H9 (cell line): Measurements from ENCODE around the gene MMEL1. TPM values are rescaled to one million over a fixed set of nuclear protein-coding genes. Genes with fewer than 3 reads are reported as not detected.

Experiments
- DNase-seq: peaks from one replicate; pipeline ENCODE4 v3.0.0-alpha.2; 2017
- H2AFZ ChIP-seq: one replicate; pipeline ENCODE4 v1.6.1; 2013; ENCODE audit warnings: mild to moderate bottlenecking, low read length, control low read depth, moderate library complexity
- H2AK5ac ChIP-seq: 2 replicates; pipeline ENCODE4 v1.6.1; 2013; ENCODE audit warnings: low read length, control low read depth, mixed read lengths; ENCODE audit not compliant: insufficient read length
- H2BK120ac ChIP-seq: one replicate; pipeline ENCODE4 v1.6.1; 2013; ENCODE audit warnings: low read depth, mild to moderate bottlenecking, low read length, control low read depth, inconsistent platforms; ENCODE audit not compliant: poor library complexity, severe bottlenecking
- H2BK12ac ChIP-seq: 2 replicates; pipeline ENCODE4 v1.6.1; 2013; ENCODE audit warnings: low read length, control low read depth, mixed read lengths, low read depth; ENCODE audit not compliant: insufficient read length
- H2BK15ac ChIP-seq: 2 replicates; pipeline ENCODE4 v1.6.1; 2013; ENCODE audit warnings: low read depth, low read length, control low read depth
- H2BK20ac ChIP-seq: one replicate; pipeline ENCODE4 v1.6.1; 2013; ENCODE audit warnings: low read depth, mild to moderate bottlenecking, low read length, control low read depth, inconsistent platforms; ENCODE audit not compliant: poor library complexity, severe bottlenecking
- H2BK5ac ChIP-seq: 2 replicates; pipeline ENCODE4 v1.6.1; 2013; ENCODE audit warnings: low read length, control low read depth, mixed read lengths; ENCODE audit not compliant: insufficient read length
- H3K14ac ChIP-seq: 2 replicates; pipeline ENCODE4 v1.6.1; 2013; ENCODE audit warnings: low read length, control low read depth; ENCODE audit not compliant: insufficient read depth
- H3K18ac ChIP-seq: 2 replicates; pipeline ENCODE4 v1.6.1; 2013; ENCODE audit warnings: low read depth, mild to moderate bottlenecking, mixed read lengths, low read length, control low read depth; ENCODE audit not compliant: insufficient read length
- H3K23ac ChIP-seq: 2 replicates; pipeline ENCODE4 v1.6.1; 2013; ENCODE audit warnings: low read length, control low read depth, mixed read lengths, low read depth; ENCODE audit not compliant: insufficient read length
- H3K23me2 ChIP-seq: 2 replicates; pipeline ENCODE4 v1.6.1; 2013; ENCODE audit warnings: low read depth, mild to moderate bottlenecking, mixed read lengths, low read length, control low read depth; ENCODE audit not compliant: insufficient read length, poor library complexity, severe bottlenecking
- H3K27ac ChIP-seq: 2 replicates; pipeline ENCODE4 v1.5.1; 2013; ENCODE audit warnings: low read length, control low read depth, mixed read lengths, low read depth; ENCODE audit not compliant: insufficient read length
- H3K27me3 ChIP-seq: 2 replicates; pipeline ENCODE4 v1.6.1; 2013; ENCODE audit warnings: low read length, control low read depth, inconsistent platforms; ENCODE audit not compliant: insufficient read depth
- H3K4ac ChIP-seq: 2 replicates; pipeline ENCODE4 v1.6.1; 2013; ENCODE audit warnings: low read depth, mild to moderate bottlenecking, control low read depth, inconsistent platforms, low read length, moderate library complexity
- H3K4me1 ChIP-seq: 2 replicates; pipeline ENCODE4 v1.6.1; 2013; ENCODE audit warnings: low read length, control low read depth, inconsistent platforms; ENCODE audit not compliant: insufficient read depth
- H3K4me2 ChIP-seq: 2 replicates; pipeline ENCODE4 v1.6.1; 2013; ENCODE audit warnings: low read length, control low read depth, mixed read lengths; ENCODE audit not compliant: insufficient read length, insufficient read depth
- H3K56ac ChIP-seq: 2 replicates; pipeline ENCODE4 v1.6.1; 2013; ENCODE audit warnings: low read depth, mild to moderate bottlenecking, mixed read lengths, low read length, control low read depth; ENCODE audit not compliant: insufficient read length
- H3K79me1 ChIP-seq: 2 replicates; pipeline ENCODE4 v1.6.1; 2013; ENCODE audit warnings: low read depth, mild to moderate bottlenecking, moderate library complexity, low read length, control low read depth, inconsistent platforms; ENCODE audit not compliant: insufficient read depth, poor library complexity, severe bottlenecking
- H3K79me2 ChIP-seq: 2 replicates; pipeline ENCODE4 v1.6.1; 2013; ENCODE audit warnings: low read length, control low read depth, inconsistent platforms; ENCODE audit not compliant: insufficient read depth
- H3K9ac ChIP-seq: 2 replicates; pipeline ENCODE4 v1.6.1; 2013; ENCODE audit warnings: low read length, control low read depth, mixed read lengths; ENCODE audit not compliant: insufficient read length; ENCODE audit errors: extremely low read depth
- H3K9me3 ChIP-seq: one replicate; pipeline ENCODE4 v1.6.1; 2013; ENCODE audit warnings: low read depth, low read length, inconsistent platforms; ENCODE audit not compliant: control insufficient read depth
- H3T11ph ChIP-seq: one replicate; pipeline ENCODE4 v1.6.1; 2013; ENCODE audit warnings: mild to moderate bottlenecking, low read length, control low read depth, inconsistent platforms
- H4K20me1 ChIP-seq: one replicate; pipeline ENCODE4 v1.6.1; 2013; ENCODE audit not compliant: control insufficient read depth, insufficient read length, insufficient read depth
- H4K5ac ChIP-seq: 2 replicates; pipeline ENCODE4 v1.6.1; 2013; ENCODE audit warnings: low read depth, mild to moderate bottlenecking, mixed read lengths, low read length, control low read depth; ENCODE audit not compliant: insufficient read length
- H4K8ac ChIP-seq: replicated peaks from 2 replicates; pipeline ENCODE4 v1.6.1; 2013; ENCODE audit warnings: low read length, control low read depth, mixed read lengths, low read depth; ENCODE audit not compliant: insufficient read length
- H4K91ac ChIP-seq: 2 replicates; pipeline ENCODE4 v1.6.1; 2013; ENCODE audit warnings: low read depth, mild to moderate bottlenecking, moderate library complexity, mixed read lengths, low read length, control low read depth; ENCODE audit not compliant: insufficient read length
- H3K27ac Mint-ChIP-seq, 3 experiments: 2 replicates in 2 of 3; 3 replicates in 1 of 3; pipeline ENCODE4 v1.8.0; 2020 to 2021; ENCODE audit warnings: mixed read lengths in 3 of 3, mild to moderate bottlenecking in 1 of 3, moderate library complexity in 1 of 3
- H3K27me3 Mint-ChIP-seq: 2 replicates; pipeline ENCODE4 v1.8.0; 2021; ENCODE audit warnings: low read depth, mild to moderate bottlenecking, moderate library complexity, mixed read lengths
- H3K36me3 Mint-ChIP-seq, 3 experiments: 2 replicates in 2 of 3; 3 replicates in 1 of 3; pipeline ENCODE4 v1.8.0; 2020 to 2021; ENCODE audit warnings: low read depth in 3 of 3, mixed read lengths in 3 of 3; ENCODE audit not compliant: insufficient read depth in 1 of 3
- H3K4me1 Mint-ChIP-seq, 2 experiments: 2 replicates each; pipeline ENCODE4 v1.8.0; 2020; ENCODE audit warnings: mixed read lengths in 2 of 2
- H3K4me3 Mint-ChIP-seq, 2 experiments: 2 replicates in 1 of 2; 3 replicates in 1 of 2; pipeline ENCODE4 v1.8.0; 2020 to 2021; ENCODE audit warnings: mild to moderate bottlenecking in 2 of 2, mixed read lengths in 2 of 2, moderate library complexity in 1 of 2
- H3K9me3 Mint-ChIP-seq, 2 experiments: 2 replicates in 1 of 2; 3 replicates in 1 of 2; pipeline ENCODE4 v1.8.0; 2020; ENCODE audit warnings: mild to moderate bottlenecking in 2 of 2, mixed read lengths in 2 of 2, moderate library complexity in 1 of 2
- WGBS: extraction: QIAGEN DNeasy Blood & Tissue Kit; methylation state at CpG from one replicate; pipeline ENCODE4 v1.1.7; 2013; ENCODE audit warnings: missing lambda C conversion rate, low lambda C conversion rate, mixed read lengths; ENCODE audit not compliant: insufficient read length; ENCODE audit errors: extremely low coverage; 5-methylcytosine and 5-hydroxymethylcytosine counted together
- total RNA-seq: library from RNA; stranded (reverse); gene quantifications from 2 replicates; pipeline ENCODE4 v1.2.1, GENCODE V29; 2021
- TF ChIP-seq, protein P1 (sequence below): fragments of 200-600 bp; sonication (generic); conservative IDR thresholded peaks from 3 replicates; pipeline ENCODE4 v1.8.0; 2021; ENCODE audit warnings: antibody characterized with exemption, mild to moderate bottlenecking

Gene MMEL1
- total RNA-seq, 1 experiment from 2014 or later: 0.42 TPM

DNA sequence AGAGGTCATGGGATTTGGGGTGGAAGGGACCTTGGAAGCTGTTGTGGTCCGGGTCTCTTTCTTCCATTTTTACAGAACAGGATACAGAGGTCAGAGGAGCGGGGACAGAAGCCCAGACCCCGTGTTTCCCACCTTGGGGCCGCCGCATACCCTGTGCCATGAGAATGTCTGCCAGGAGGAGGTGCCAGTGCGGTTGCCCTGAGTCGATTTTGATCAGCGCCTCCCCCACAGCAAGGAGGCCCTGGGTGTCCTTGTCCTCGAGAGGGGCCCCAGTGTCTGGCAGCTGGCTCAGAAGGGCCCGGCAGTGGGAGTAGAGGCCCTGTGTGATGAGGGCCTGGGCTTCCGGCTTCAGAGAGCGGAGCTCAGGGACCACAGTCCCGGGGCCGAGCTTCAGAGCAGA is 12.3 kb upstream of the MMEL1 start:
- DNase-seq: no peak
- Histone ChIP-seq H3K56ac (no peak overlapping the region), H3K27me3 (no peaks in the 10 kb centered on the region), H2AFZ (no peak overlapping the region), H3T11ph (no peak overlapping the region), H2BK15ac (no peak overlapping the region), H3K9ac (no peak overlapping the region), H3K27ac (no peak overlapping the region), H3K4me2 (no peak overlapping the region), H3K14ac (no peak overlapping the region), H3K79me2 (no peaks in the 10 kb centered on the region), H3K23me2 (peaks cover 10% of the 10 kb centered on the region), H2BK12ac (no peak overlapping the region), H3K4ac (no peak overlapping the region), H3K23ac (no peak overlapping the region), H4K91ac (no peak overlapping the region), H3K18ac (no peak overlapping the region), H2AK5ac (no peak overlapping the region), H2BK120ac (no peak overlapping the region), H2BK20ac (no peak overlapping the region), H4K8ac (no peak overlapping the region), H3K9me3 (peaks cover 23% of the 10 kb centered on the region), H2BK5ac (no peak overlapping the region), H4K20me1 (no peaks in the 10 kb centered on the region), H3K79me1 (no peaks in the 10 kb centered on the region), H3K4me1 (no peaks in the 10 kb centered on the region), H4K5ac (no peak overlapping the region)
- TF ChIP-seq, protein P1, sequence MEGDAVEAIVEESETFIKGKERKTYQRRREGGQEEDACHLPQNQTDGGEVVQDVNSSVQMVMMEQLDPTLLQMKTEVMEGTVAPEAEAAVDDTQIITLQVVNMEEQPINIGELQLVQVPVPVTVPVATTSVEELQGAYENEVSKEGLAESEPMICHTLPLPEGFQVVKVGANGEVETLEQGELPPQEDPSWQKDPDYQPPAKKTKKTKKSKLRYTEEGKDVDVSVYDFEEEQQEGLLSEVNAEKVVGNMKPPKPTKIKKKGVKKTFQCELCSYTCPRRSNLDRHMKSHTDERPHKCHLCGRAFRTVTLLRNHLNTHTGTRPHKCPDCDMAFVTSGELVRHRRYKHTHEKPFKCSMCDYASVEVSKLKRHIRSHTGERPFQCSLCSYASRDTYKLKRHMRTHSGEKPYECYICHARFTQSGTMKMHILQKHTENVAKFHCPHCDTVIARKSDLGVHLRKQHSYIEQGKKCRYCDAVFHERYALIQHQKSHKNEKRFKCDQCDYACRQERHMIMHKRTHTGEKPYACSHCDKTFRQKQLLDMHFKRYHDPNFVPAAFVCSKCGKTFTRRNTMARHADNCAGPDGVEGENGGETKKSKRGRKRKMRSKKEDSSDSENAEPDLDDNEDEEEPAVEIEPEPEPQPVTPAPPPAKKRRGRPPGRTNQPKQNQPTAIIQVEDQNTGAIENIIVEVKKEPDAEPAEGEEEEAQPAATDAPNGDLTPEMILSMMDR: no peak
- peaks cover 0 to 10% (median 4%) of the 10 kb centered on the region in 3 experiments; a peak in 2 of 7 replicates for H3K36me3 Mint-ChIP-seq
- peaks cover 30 to 40% of the 10 kb centered on the region in 2 experiments for H3K9me3 Mint-ChIP-seq
- WGBS: no CpG with 5 or more reads among the region's 14 CpGs
- no peak overlapping the region for H3K4me3 Mint-ChIP-seq
- H3K27me3 Mint-ChIP-seq: peaks cover 16% of the 10 kb centered on the region
- H3K27ac Mint-ChIP-seq: no peak overlapping the region
- peaks cover 2 to 5% of the 10 kb centered on the region in 2 experiments; a peak in 1 of 4 replicates for H3K4me1 Mint-ChIP-seq
